ENCODE results near the gene MND1.

The MND1 gene

GRCh38 chr4:153344131-153345011, at the start of gene MND1:
Gene MND1, plus strand, starts transcription at chr4:153344688. Its CDS starts 50 bp downstream, at chr4:153344738.
- DNase-seq = peak; percentile 84

DNA sequence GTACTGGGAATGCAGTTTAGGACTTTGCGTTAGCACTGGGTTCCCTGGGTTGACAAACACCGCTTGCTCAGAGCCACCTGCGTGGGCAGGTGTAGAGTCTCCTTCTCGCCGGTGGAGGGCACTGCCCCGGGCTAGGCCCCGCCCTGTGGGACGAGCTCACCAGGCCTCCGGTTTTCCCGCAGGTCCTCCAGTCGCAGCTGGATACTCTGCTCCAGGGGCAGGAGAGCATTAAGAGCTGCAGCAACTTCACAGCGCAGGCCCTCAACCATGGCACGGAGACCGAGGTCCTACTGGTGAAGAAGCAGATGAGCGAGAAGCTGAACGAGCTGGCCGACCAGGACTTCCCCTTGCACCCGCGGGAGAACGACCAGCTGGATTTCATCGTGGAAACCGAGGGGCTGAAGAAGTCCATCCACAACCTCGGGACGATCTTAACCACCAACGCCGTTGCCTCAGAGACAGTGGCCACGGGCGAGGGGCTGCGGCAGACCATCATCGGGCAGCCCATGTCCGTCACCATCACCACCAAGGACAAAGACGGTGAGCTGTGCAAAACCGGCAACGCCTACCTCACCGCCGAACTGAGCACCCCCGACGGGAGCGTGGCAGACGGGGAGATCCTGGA, 49.2 kb upstream of the MND1 start:
- DNase-seq = no peak

DNA sequence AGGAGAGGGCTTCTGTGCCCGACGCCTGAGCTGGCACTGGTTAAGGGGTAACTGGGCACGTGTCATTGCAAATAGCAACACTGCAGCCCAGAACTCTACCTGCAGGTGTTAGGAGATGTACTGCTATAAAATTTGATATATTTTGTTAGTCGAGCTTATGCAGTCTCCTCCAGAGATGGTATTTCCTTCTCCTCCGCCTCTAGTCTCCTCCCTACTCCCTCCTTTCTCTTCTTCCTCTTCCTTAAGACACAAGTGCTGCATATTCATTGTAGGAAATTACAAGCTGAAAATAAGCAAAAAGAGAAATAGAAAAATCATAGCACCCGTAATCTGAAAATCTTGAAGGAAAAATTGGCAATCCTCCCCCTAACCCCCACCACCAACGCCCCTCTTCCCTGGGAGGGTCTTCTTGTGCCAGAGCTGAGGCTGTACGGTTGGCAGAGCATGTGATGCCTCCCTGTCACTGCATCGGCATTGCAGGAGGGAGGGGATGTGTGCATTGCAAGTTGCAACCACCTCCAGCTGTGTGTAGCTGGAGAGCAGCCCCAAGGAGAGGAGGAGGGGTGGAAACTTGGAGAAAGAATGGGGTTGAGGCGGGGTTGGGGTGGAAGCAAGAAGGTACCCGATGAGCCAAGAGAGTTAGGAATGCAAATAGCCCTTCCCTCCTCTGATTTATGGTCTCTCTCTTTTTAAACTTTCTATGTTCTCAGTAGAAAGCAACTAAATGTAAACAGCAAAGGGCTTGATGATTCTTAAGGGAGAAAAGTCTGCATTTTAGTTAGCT, 48.3 kb upstream of the MND1 start:
- peak; percentile 82 for DNase-seq

DNA sequence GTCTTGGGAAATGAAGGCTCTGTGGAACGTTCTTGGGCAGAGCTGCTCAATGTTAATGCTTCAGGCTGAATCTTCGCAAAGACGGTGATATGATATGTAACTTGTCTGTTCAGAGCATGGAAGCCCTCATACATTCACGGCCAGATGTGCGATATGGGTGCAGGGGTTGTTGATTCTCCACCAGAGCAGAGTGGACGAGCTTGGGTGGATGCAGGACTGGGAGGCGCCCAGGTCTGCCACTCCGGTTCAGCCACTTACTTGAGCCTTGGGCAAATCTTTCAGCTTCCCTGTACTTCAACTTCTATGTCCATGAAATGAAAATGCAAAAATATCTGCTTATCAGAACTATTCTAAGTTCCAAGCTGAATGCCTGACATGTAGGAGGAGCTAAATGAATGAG, 47.4 kb upstream of the MND1 start:
- DNase-seq = no peak

GRCh38 chr4:153310793-153311192, 33.7 kb upstream of the MND1 start:
- no peak for DNase-seq

GRCh38 chr4:153314915-153315314, 29.6 kb upstream of the MND1 start:
- DNase-seq = no peak

DNA sequence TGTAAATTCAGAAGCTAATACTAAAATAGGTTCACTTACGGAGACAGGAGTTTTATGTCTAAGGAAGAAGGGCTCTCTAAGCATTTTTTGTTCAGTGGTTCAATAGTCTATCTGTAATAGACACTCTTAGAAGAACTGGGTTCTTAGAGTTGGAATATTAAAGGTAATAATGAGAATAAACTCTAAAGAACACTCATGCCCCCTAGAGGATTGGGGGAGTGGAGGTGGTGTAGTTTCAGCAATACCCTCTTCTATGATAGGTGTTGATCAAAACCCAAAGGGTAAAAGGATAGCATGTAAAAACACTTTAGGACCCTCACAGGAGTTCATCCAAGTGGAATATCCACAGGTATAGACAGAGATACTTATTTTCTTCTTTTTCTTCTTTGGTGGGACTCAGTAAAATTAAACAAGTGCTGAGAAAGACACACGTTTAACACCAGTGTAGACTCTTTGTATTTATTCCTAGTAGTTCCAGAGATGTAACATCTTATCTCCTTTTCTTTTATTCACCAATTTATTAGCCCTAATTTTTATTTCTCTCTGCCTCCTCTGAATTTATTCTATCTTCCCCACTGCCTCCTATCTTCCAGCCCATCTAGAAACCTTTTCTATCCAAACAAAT, 25.7 kb upstream of the MND1 start:
- peak; percentile 57 for DNase-seq

DNA sequence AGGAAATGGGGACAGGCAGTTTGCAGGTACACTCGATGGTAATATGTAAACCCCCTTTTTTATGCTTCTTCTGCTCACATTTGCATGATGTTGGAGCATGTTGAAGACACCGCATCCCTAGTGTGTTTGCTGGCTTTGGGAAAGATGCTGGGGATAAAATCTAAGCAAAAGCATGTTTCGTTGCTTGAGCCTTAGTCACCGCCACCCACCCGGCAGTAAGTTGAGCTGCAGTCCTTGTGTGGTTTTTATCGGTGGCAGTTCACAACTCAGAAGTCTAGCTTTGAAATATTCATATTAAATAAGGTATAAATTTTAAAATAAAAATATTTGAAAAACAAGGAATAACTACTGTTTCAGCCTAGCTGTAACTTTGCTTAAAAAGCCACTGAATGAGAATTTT, 21.7 kb upstream of the MND1 start:
- DNase-seq = peak; percentile 35

- no peak for DNase-seq
Observed at GRCh38 chr4:153324046-153324445, 20.4 kb upstream of the MND1 start.

DNA sequence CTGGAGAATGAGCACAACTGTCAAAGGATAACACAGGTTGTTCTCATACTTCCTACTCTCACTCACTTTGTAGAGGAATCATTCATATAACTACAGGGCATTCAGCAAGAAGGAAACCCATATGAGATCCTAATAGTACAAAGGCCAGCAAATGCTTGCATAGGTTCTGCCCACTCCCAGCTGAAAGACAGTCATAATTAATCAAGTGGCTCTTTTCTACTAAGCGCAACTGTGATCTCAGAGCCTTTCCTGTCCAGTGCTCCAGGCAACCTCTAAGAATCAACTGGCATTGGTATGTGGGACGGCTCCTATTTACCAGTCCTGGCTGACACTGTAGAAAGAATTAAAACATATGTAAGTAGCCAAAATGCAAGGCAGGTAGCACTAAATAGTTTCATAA, 18.9 kb upstream of the MND1 start:
- no peak for DNase-seq

DNA sequence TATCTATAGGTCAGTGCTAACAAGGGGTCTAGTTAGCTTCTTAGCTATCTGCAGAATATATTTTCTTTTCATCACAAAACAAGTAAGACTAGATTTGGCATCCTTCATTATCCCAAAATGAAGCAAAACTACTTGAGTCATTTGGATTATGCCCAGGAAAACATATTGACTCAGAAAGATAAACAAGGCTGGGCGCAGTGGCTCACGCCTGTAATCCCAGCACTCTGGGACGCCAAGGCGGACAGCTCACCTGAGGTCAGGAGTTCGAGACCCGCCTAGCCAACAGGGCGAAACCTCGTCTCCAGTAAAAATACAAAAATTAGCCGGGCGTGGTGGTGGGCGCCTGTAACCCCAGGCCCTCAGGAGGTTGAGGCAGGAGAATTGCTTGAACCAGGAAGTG, 18.0 kb upstream of the MND1 start:
- DNase-seq = peak; percentile 6

- no peak for DNase-seq
Observed at GRCh38 chr4:153327247-153327646, 17.2 kb upstream of the MND1 start.

- peak; percentile 82 for DNase-seq
Observed at GRCh38 chr4:153332936-153333335, 11.6 kb upstream of the MND1 start.

DNA sequence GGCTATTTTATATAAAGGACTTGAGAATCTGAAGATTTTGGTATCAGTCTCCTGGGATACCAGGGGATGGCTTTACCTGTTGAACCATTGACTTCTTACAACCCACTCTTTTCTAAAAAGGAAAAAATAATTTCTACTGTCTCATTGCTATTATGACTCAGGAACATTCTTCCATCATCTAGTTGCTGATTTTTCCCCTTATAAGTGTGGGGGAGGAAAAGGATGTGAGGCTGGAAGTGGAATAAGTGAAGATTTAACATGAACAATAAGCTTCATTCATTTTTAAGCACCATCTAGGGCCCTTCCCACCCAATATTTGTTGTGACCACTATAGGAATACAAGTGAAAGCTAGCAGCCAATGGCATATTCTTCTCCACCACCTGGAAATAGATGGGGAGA, 10.6 kb upstream of the MND1 start:
- peak; percentile 27 for DNase-seq

DNA sequence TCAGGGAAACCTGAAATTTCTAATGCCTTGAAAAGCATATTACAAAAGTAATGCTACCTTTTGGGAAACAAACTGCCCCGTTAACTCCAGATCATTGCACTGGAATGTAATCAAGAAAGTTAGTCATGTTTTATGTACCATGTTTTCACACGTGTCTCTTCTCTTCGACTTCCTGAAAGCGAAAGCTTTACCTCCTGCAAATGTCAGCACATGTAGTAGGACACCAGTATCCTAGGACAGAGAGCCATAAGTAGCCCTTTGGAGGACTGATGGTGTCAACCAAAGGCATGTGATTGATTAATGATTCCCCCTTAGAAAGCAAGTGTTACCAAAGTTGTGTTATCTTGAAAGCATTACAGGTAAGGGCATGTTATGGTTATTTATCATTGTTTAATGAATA, 8.8 kb upstream of the MND1 start:
- peak; percentile 28 for DNase-seq

GRCh38 chr4:153337686-153338085, 6.8 kb upstream of the MND1 start:
- no peak for DNase-seq

- peak; percentile 69 for DNase-seq
Observed at GRCh38 chr4:153341575-153342090, 2.9 kb upstream of the MND1 start.

DNA sequence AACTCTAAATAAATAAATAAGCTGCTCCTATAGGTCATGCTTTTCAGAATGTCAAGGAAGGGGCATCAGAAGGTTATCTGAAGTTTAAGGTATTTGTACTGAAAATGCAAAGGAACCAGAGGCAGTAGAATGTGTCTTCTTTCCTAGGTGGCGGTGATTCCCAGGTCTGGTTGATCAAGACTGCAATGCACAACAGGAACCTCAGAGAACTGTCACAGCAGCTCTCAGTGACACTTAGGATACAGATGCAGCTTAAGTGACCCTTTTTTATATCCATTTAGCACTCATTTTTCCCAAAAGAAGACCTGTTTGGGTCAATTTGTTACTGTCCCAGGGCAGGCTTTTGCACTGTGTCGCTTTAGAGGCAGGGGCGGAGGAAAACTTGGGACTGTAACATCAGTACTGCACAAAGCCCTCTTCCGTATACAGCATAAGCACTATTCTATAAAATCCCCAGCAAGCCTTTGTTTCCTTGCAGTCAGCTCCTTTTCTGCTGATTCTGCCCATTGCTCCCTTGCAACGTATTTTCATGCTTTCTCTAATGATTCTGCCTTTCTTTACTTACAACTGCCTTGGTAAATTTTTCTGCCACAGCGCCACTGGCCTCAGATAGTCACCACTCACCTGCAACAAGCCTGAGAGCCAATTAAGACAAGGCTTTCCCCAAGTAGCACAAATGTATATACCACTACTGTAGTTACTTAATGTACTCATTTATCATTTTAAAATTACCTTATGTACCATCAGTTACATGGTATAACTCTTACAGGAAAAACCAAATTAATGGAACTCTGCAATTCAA, 1.5 kb upstream of the MND1 start:
- no peak for DNase-seq

DNA sequence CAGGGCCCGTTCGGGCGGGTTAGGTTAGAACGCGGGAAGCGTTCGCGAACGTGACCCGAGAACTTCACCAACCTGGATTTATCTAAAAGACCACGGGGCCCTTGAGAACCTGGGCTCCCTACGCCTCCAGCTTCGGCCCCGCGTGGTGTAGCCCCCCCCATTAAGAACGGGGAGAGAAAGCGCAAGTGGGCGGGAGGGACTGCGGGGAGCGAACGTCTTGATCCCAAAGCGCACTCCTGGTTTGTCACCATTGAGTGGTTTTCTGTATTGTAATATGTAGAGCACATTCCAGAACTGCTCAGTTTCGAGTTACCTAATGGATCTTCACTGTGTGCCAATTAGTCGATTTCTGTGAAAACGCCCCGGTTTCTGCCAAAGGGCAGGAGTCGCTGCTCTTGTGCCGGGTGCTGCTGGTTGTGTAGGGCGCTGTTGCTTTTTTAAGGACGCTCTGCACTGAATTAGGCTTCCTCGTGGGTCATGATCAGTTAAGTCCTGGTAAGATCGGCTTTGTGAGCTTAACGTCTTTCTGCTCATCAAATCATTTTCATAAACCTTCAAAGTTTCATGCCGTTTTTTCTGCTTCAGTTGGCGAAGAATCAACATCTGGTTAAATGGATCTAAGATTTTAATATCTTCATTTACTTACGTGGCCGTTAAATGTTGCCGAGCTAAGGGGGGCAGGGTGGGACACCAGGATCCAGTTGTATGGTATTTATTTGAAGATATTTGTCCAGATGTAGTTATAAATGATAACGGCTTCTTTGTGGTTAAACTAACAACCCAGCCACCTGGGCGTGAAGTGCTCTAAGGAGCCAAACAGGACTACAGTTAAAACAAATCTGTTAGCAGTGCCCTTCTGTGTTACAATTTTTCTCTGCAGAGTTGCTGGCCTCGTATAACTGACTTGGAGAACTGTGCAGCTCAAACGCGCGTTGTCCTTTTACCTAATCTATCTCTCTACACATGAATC, 809 bp downstream of the MND1 start:
- peak; percentile 66 for DNase-seq

- DNase-seq = no peak
Observed at GRCh38 chr4:153346031-153346430, 1.5 kb downstream of the MND1 start.

GRCh38 chr4:153346563-153346962, 2.1 kb downstream of the MND1 start:
- DNase-seq = peak; percentile 46

Measured in fibroblast of skin of right quadriceps (primary cell).